Pancreas (tissue), 10 donors: ENCODE measurements around the gene PIGZ. TPM values are rescaled to one million over a fixed set of nuclear protein-coding genes. Genes with fewer than 3 reads are reported as not detected.

Source experiments
- ATAC-seq, 4 donors: fragments of 200-7000 bp; cut with Tn5 transposase; one replicate each; pipeline versions ENCODE4 v1.8.0 to v1.9.1; 2020; ENCODE audit warnings: mild to moderate bottlenecking in 4 of 4, moderate library complexity in 4 of 4
- DNase-seq, 6 donors: peaks; one replicate each; pipeline ENCODE4 v3.0.0-alpha.2; 2020
- FAIRE-seq: peaks from 2 replicates; lab custom pipeline; 2012; peaks lifted over from hg19 to GRCh38; lab: Jason Lieb, UNC
- H3K27ac ChIP-seq, 4 donors: fragments of 200-600 bp; sonication (generic); 1 replicate in 3 of 4; 2 replicates in 1 of 4; pipeline versions ENCODE4 v1.5.0 to v1.8.0; 2020
- H3K27me3 ChIP-seq, 4 donors: fragments of 200-600 bp; one replicate each; pipeline ENCODE4 v1.8.0; 2021
- H3K36me3 ChIP-seq, 3 donors: fragments of 200-600 bp; sonication (generic) in 1 of 3; one replicate each; pipeline versions ENCODE4 v1.5.0 to v1.8.0; 2020 to 2021
- H3K4me1 ChIP-seq, 3 donors: fragments of 200-600 bp; one replicate each; pipeline ENCODE4 v1.8.0; 2021
- H3K4me3 ChIP-seq, 4 donors: fragments of 200-600 bp; sonication (generic) in 2 of 4; one replicate each; pipeline versions ENCODE4 v1.5.0 to v1.8.0; 2020 to 2021
- H3K9me3 ChIP-seq, 4 donors: fragments of 200-600 bp; one replicate each; pipeline ENCODE4 v1.8.0; 2021
- CTCF ChIP-seq, 4 donors: fragments of 200-600 bp; sonication (generic) in 3 of 4; IDR thresholded peaks; one replicate each; pipeline versions ENCODE4 v1.5.0 to v1.8.0; 2021; ENCODE audit warnings: antibody characterized with exemption in 4 of 4
- WGBS, 2 donors: extraction: QIAGEN DNeasy Blood & Tissue Kit; methylation state at CpG; one replicate each; pipeline ENCODE4 v1.1.7; 2013; 5-methylcytosine and 5-hydroxymethylcytosine counted together
- intact Hi-C, 3 donors: fragments of 100-400 bp; cut with DNase I; formaldehyde crosslinking; loops; one replicate each; pipeline versions ENCODE4 v1.11.1 to v1.14.2; 2022
- polyA plus RNA-seq, 2 donors: library from polyadenylated mRNA; stranded (reverse); fragments of 200-250 nt; gene quantifications; one replicate each; pipeline ENCODE4 v1.2.3, GENCODE V29; 2013
- total RNA-seq, 6 donors: library from RNA; stranded (reverse); fragmentation: NEBNext Ultra II Directional in 4 of 6; extraction: Animal tissue kit (Norgen Biotek cat#: 25700) in 4 of 6; gene quantifications; one replicate each; pipeline versions ENCODE4 v1.2.1 to v1.2.4, GENCODE V29; 2021 to 2023
- donor health status: healthy with polysubstance abuse.
- donor health status: DM: no; HTN: no; CAD: no; lungs with moderate emphysema.
- donor health status: DM: no; HTN: no; CAD: no.
- donor health status: control.
- donor health status: control.
- donor health status: Bipolar disorder and iron deficiency.
- donor health status: DM: yes; HTN: yes; CAD: no.
- donor health status: DM: no; HTN: no; CAD: no.
- donor health status: DM: no; HTN: no; CAD: no.
- donor health status: DM: yes; HTN: yes; CAD: no.

Gene PIGZ
- total and polyA plus RNA-seq, 8 donors, result 1.3 to 3.8 (median 2.1) TPM

DNA sequence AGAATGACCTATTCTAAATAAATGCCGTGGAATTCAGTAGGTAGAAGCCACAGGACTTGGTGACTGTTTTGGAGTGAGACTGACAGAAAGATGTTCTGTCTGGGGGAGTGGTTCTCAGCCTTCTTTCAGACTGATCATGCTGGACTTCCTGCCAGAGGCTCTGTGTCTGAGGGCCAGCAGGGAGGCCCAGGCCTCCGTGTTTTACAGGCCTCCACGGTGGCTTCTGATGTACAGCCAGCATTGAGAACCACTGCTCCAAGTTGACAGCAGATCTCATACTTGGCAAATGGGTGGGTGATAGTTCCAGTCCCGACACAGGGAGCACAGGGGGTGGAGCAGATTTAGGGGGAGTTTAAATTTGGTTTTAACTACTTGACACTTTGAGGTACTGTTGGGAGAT, 6.7 kb upstream of the PIGZ start:
- no peak for FAIRE-seq
- no peak for DNase-seq
- Histone ChIP-seq H3K27me3 (no peaks in the 10 kb centered on the region), H3K9me3 (no peaks in the 10 kb centered on the region), H3K27ac (no peak overlapping the region), H3K36me3 (no peaks in the 10 kb centered on the region), H3K4me3 (no peak overlapping the region), H3K4me1 (no peaks in the 10 kb centered on the region)
- ATAC-seq, result no peak
- intact Hi-C loops, result no loop called here
- no peak for TF ChIP-seq CTCF (IDR thresholded peaks at IDR 0.05)
- WGBS, 2 donors, result 60 to 79% methylated on average over 4 of the region's 4 CpGs

DNA sequence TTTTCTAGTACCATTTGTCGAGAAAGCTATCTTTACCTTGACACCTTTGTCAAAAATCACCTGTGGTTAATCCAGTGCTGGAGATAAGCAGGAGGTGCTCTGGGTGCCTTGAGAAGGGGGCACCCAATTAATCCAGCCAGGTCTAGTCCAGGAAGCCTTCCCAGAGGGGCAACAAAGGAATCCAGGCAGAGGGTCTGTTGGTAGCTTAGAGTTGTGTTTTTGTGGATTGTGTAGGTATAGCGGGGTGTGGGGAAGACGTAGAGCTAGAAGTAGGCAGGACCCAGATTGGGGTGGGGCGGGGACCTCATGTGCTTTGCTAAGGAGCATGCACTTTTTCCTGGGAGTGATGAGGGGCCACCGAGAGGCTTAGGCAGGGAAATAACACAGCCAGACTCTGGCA, 6.0 kb upstream of the PIGZ start:
- H3K4me1 ChIP-seq, result no peaks in the 10 kb centered on the region
- intact Hi-C loops, result no loop called here
- no peak overlapping the region for H3K4me3 ChIP-seq
- FAIRE-seq, result no peak
- 60 to 65% methylated on average over 5 of the region's 5 CpGs for WGBS, 2 donors
- H3K27ac ChIP-seq, result no peak overlapping the region
- no peaks in the 10 kb centered on the region for H3K9me3 ChIP-seq
- DNase-seq, result no peak
- no peak for ATAC-seq
- no peaks in the 10 kb centered on the region for H3K36me3 ChIP-seq
- TF ChIP-seq CTCF (IDR thresholded peaks at IDR 0.05), result no peak
- no peaks in the 10 kb centered on the region for H3K27me3 ChIP-seq

- DNase-seq (no peak), FAIRE-seq (no peak), ATAC-seq (no peak)
- peaks cover 0 to 4% (median 0%) of the 10 kb centered on the region in 3 donors for H3K4me1 ChIP-seq
- no peaks in the 10 kb centered on the region for H3K9me3 ChIP-seq
- no peak overlapping the region for H3K27ac ChIP-seq
- WGBS, 2 donors, result 69 to 76% methylated on average over 7 of the region's 7 CpGs
- intact Hi-C loops, result no loop called here
- TF ChIP-seq CTCF (IDR thresholded peaks at IDR 0.05), result no peak
- H3K4me3 ChIP-seq, result no peak overlapping the region
- H3K27me3 ChIP-seq, result no peaks in the 10 kb centered on the region
- H3K36me3 ChIP-seq, result no peaks in the 10 kb centered on the region
Observed at GRCh38 chr3:196971094-196971698, 2.6 kb upstream of the PIGZ start.

DNA sequence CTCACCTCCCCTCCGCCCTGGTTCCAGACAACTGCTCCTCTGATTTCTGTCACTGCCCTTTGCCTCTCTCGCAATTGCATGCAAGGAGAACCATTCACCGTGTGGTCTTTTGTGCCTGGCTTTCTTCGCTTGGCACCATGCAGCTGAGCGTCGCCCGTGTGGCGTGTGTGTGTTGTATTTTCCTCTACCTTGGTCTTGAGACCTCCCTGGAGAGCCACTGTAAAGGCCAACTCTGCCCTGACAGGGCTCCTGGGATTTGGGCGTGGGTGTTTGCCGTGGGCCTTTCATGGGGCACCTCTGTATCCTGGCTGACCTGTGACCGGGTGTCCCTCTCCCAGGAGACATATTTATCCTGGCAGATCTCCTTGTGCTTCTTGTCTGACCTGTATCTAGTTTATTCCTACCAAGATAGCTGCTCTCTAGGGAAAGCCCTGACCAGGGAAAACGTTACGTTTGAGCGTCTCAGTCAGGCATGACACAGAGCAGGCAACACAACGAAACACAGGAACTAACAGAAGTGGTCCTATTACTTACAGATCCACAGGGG, 2.0 kb upstream of the PIGZ start:
- Histone ChIP-seq H3K36me3 (no peaks in the 10 kb centered on the region), H3K27ac (no peak overlapping the region), H3K9me3 (no peaks in the 10 kb centered on the region), H3K27me3 (no peaks in the 10 kb centered on the region), H3K4me3 (no peak overlapping the region), H3K4me1 (peaks cover 0 to 4% (median 0%) of the 10 kb centered on the region in 3 donors)
- FAIRE-seq (no peak), DNase-seq (no peak), ATAC-seq (no peak)
- TF ChIP-seq CTCF (IDR thresholded peaks at IDR 0.05), result no peak
- 74 to 81% methylated on average over 15 of the region's 15 CpGs for WGBS, 2 donors
- intact Hi-C loops, result no loop called here
